CD4-positive, alpha-beta T cell treated with Interleukin-4 for 4 hours (primary cell): Measurements from ENCODE around the gene ATG101.
A peak's percentile ranks its signal among the peaks of the same experiment; 100 is the strongest.
"Not testable (repeated sequence)": the region's sequence is repeated elsewhere in the genome, so short reads cannot be mapped to it uniquely, and the experiment has no call there.

Source experiments
- DNase-seq: peaks from one replicate; pipeline ENCODE4 v3.0.0-alpha.2; 2020

Gene ATG101

GRCh38 chr12:52080403-52081251, 10.8 kb downstream of the ATG101 start:
- DNase-seq = no peak

- no peak for DNase-seq
Observed at GRCh38 chr12:52081263-52081733, 11.5 kb downstream of the ATG101 start.

- DNase-seq = no peak
Observed at GRCh38 chr12:52082026-52082668, 12.4 kb downstream of the ATG101 start.

- no peak for DNase-seq
Observed at GRCh38 chr12:52082669-52082987, 12.8 kb downstream of the ATG101 start.

GRCh38 chr12:52082988-52083637, 13.3 kb downstream of the ATG101 start:
- peak; percentile 66 for DNase-seq

- no peak for DNase-seq
Observed at GRCh38 chr12:52083638-52083996, 13.8 kb downstream of the ATG101 start.

- DNase-seq = no peak
Observed at GRCh38 chr12:52084491-52085231, 14.9 kb downstream of the ATG101 start.

GRCh38 chr12:52085682-52086180, 16.0 kb downstream of the ATG101 start:
- DNase-seq = no peak

GRCh38 chr12:52086366-52086765, 16.6 kb downstream of the ATG101 start:
- no peak for DNase-seq

- no peak for DNase-seq
Observed at GRCh38 chr12:52086944-52087835, 17.4 kb downstream of the ATG101 start.

GRCh38 chr12:52087961-52088820, 18.4 kb downstream of the ATG101 start:
- no peak for DNase-seq

- no peak for DNase-seq
Observed at GRCh38 chr12:52089491-52089890, 19.7 kb downstream of the ATG101 start.

GRCh38 chr12:52090291-52090690, 20.5 kb downstream of the ATG101 start:
- DNase-seq = no peak

- no peak for DNase-seq
Observed at GRCh38 chr12:52091061-52091460, 21.3 kb downstream of the ATG101 start.

- DNase-seq = no peak
Observed at GRCh38 chr12:52091869-52092268, 22.1 kb downstream of the ATG101 start.

GRCh38 chr12:52093346-52093745, 23.6 kb downstream of the ATG101 start:
- no peak for DNase-seq

- DNase-seq = no peak
Observed at GRCh38 chr12:52096332-52097044, 26.7 kb downstream of the ATG101 start.

GRCh38 chr12:52097045-52097666, 27.4 kb downstream of the ATG101 start:
- no peak for DNase-seq

GRCh38 chr12:52104431-52105089, 34.8 kb downstream of the ATG101 start:
- not testable (repeated sequence) for DNase-seq
